GM21737 (cell line): ENCODE results near the gene NOX3.
"Not testable (repeated sequence)": the region's sequence is repeated elsewhere in the genome, so short reads cannot be mapped to it uniquely, and the experiment has no call there.

Experiments
- ATAC-seq: cut with Tn5 transposase; IDR thresholded peaks from one replicate; pipeline ENCODE4 v1.9.1; 2021; ENCODE audit warnings: mild to moderate bottlenecking, moderate library complexity; ENCODE audit not compliant: unreplicated experiment

The NOX3 gene

DNA sequence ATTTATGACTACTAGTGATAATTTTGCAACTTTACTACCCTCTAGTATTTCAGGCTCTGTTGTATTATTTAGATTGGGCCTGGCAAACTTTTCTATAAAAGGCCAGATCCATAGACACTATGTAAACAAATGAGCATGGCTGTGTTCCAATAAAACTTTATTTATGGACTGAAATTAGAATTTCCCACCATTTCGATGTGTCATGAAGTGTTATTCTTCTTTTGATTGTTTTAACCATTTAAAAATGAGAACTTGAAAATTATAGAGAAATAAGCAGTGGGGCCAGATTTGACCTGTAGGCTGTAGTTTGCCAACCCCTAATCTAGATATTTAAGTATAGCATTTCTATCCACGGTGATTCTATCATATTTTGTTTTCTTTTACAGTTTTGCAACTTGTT lies 79.8 kb downstream of the NOX3 start:
- no peak for ATAC-seq

DNA sequence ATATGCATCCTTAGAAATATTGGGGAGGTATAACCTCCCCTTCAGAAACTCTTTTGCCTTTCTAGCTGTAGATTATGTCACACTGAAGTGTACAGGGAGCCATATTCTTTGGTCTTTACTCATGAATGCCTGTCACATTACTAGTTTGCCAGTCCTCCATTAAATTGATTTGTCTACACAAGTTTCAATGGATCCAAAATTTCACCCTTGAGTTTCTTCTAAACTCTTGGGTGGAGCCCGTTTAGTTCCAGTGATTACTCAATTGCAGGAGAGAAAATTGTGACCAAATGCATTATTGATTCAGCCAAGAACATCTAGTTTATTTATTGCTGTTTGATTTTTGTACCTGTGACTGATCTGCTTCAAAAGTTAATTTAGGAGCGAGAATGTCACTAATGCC lies 81.0 kb downstream of the NOX3 start:
- no peak for ATAC-seq

DNA sequence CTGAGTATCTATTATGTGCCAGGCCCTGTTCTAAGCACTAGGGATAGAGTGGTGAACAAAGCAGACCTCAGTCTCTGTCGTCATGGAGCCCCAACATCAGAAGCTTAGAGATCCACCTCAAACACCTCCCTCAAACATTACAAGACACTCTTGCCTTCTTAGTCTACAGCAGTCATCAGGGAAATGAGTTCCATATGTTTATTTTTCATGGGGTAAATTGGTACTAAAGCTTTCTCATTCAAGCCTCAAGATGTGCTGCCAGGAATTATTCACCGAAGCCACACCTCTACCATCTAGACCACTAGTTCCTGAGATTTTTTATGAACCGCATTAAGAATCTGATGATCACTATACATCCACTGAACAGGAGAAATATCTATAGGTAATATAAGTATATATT lies 82.4 kb downstream of the NOX3 start:
- no peak for ATAC-seq

DNA sequence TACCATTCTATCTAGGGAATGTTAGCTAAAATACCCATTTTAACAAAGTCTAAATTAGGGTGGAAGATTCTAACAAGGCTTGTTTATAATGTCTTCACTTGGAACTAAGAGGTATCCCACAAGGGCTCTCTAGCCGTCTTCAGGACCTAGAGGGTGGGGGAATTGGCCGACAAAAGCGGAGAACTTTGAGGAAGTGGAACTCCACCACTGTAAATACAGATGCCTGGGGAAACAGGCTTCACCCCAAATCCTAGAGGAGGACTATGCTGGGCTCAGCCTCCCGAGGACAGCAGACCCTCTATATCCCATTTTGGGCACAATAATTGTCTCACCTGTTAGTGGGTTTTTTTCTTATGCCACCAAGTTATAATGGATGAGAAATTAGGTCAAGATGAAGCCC lies 83.4 kb downstream of the NOX3 start:
- no peak for ATAC-seq

DNA sequence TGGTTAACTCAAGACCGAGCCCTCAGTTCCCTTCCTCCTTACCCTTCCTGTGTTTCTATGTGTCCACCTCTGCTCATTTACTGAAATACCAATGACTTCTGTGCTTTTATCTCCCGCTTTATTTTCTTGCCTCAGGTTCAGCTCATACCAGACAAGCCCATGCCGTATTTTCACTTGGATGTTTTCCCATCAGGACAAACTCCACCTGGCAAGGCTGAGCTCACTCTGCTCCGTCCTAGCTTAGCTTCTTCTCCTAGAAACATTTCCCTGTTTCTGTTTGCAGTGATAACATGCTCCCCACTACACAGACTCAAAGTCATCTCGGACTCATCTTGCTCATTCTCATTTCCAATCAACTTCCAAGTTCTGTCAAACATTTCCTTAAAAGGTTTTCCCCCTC lies 84.4 kb downstream of the NOX3 start:
- no peak for ATAC-seq

DNA sequence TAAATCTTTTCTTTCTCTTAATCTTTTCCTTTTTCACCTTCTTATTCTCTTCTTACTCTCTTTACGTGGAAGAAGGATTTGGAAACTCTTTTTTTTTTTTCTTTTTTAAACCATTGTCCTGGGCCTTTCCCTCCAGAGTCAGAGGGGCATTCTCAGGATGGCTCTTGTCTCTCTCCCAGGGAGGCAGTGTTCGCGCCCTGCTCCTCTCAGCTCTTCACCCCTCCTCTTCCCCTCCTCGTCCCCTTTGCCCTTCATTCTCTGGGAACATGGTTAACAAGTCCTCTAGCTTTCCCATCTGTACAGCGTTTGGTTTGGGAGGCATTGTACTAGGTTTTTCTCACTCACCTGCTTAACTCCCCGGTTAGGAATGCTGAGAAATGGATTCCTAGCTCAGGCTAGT lies 89.3 kb downstream of the NOX3 start:
- no peak for ATAC-seq

DNA sequence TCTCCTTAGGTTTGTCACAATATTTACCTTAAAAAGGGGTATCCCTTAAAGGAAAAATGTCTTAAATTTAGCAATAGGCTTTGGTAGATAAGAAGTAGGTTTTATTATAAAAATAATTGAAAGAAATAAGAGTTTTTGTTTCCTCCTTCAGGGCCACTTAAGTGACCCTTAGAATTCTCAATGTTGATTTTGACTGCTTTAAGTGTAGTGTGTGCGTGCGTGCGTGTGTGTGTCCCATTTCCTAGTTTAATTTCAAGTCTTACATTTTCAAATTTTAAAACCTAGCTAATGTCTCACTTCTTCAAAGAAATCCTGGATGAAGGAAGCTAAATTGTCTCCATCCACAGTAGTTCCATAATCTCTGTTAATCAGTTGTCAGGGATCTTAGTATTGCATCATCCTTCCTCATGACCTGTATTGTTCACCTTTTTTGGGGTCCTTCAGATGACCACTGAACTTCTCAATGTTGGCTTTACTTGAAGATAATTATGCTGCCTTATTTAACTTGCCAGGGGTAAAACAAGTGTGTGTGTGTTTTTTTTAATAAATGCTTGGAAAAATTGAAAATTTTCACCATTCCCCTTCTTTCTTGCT lies 90.7 kb downstream of the NOX3 start:
- ATAC-seq, result no peak

DNA sequence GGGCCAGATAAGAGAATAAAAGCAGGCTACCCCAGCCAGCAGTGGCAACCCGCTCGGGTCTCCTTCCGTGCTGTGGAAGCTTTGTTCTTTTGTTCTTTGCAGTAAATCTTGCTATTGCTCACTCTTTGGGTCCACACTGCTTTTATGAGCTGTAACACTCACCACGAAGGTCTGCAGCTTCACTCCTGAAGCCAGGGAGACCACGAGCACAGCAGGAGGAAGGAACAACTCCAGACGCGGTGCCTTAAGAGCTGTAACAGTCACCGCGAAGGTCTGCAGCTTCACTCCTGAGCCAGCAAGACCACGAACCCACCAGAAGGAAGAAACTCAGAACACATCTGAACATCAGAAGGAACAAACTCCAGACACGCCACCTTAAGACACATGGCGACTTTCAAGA lies 91.6 kb downstream of the NOX3 start:
- ATAC-seq, result not testable (repeated sequence)

DNA sequence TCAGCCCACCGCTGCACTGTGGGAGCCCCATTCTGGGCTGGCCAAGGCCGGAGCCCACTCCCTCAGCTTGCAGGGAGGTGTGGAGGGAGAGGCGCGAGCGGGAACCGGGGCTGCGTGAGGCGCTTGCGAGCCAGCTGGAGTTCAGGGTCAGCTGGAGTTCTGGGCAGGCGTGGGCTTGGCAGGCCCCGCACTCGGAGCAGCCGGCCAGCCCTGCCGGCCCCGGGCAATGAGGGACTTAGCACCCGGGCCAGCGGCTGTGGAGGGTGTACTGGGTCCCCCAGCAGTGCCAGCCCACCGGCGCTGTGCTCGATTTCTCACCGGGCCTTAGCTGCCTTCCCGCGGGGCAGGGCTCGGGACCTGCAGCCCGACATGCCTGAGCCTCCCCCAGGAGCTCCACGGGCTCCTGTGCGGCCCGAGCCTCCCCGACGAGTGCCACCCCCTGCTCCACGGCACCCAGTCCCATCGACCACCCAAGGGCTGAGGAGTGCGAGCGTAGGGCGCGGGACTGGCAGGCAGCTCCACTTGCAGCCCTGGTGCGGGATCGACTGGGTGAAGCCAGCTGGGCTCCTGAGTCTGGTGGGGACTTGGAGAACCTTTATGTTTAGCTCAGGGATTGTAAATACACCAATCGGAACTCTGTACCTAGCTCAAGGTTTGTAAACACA lies 92.5 kb downstream of the NOX3 start:
- not testable (repeated sequence) for ATAC-seq

DNA sequence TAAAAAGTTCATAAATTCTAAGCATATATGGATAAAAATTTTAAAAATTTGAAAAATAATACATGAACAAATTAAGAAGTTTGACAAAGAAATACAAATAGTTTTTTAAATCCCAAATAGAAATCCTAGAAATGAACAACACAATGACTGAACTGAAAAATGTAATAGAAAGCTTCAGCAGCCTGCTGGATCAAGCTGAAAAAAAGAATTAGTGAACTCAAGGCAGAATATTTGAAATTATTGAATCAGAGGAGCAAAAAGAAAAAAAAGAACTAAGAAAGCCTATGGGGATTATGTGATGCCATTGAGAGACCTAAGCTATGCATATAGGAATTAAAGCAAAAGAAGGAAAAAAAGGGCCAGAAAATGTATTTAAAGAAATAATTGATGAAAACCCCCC lies 101.5 kb downstream of the NOX3 start:
- no peak for ATAC-seq

DNA sequence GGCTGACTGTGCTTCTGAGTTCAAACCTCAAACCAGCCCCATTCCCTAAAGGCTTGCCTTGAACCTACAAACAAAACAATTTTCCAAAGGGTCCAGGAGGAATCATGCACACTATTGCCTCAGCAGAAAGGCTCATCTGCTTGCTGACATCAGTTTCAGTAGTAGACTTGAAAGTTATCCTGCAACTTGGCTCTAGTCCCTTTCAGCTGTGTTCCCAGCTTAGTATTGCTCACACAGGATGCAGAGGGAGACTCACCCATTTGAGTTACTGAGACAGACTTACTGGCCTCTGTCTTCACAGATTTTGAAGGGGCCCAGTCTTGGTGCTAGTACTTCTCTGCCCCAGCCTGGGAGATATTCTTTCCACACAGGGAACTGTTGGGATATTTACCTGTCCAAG lies 102.8 kb downstream of the NOX3 start:
- no peak for ATAC-seq

DNA sequence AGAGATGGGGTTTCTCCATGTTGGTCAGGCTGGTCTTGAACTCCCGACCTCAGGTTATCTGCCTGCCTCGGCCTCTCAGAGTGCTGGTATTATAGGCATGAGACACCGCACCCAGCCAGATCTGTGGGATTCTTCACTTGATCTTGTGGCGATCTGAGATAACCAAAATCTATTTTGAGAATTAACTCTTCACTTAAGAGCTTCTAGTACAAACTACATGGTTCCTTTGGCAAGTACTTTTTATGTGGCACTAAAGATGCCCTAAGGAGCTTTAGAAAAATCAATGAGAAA lies 103.6 kb downstream of the NOX3 start:
- ATAC-seq, result no peak

DNA sequence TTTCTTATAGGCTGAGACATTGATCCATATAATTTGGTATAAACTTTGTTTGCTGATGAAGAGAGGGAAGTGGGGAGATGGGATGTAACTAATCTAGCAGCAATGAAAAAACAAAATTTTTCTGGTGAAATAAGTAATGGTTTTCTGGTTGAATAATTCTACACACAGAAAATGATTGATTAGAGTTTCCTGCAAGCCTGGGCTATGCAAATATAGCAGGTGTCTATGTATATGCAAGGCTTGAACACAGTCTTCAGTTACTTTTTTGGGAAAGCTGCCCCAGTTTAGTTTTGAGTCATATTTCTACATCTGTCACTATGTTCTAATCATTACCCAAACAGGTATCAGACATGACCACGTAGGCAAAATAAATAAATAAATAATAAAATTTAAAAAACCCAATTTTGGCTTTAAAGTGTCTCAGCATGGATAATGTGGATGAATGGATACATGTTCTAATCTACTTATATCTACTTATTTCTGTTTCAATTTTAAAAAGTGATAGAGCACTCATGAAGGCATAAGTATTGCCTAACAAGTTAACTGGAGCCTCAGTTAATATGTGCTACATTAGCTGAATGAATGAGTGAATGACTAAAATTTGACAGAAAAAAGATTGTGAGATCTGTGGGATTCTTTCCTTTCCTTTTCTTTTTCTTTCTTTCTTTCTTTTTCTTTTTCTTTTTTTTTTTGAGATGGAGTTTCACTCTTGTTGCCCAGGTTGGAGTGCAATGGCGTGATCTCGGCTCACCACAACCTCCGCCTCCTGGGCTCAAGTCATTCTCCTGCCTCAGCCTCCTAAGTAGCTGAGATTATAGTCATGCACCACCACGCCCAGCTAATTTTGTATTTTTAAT lies 104.1 kb downstream of the NOX3 start:
- peak; percentile 93 for ATAC-seq

DNA sequence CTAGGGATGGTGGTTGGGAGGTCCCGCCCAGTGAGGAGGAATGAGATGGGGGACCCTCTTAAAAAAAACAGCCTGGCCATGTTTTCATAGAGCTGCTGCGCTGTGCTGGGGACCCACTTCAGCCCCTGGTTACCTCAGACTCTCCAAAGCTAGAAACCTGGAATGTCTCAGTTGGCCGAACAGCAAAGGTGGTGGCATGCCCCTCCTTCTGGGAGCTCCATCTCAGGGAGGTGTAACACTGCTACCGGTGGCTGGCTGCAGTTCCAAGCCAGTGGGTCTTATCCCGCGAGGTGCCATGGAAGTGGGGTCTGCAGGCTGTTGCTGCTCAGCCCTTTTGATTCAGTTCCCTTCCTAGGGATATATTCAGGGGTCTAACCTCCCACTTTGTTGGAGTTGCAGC lies 105.7 kb downstream of the NOX3 start:
- ATAC-seq, result no peak

DNA sequence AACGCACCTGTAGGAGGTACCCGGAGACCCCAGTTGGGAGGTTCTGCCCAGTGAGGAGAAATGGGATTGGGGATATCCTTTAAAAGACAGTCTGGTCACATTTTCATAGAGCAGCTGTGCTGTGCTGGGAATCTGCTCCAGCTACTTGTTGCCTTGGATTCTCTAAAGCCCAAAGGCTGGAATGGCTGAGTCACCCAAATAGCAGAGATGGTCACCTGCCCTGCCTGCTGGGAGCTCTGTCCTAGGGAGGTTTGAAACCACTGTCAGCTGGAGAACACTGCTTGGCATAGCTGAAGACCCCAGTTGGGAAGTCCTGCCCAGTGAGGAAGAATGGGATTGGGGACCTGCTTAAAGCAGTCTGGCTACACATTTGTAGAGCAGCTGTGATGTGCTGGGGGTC lies 106.5 kb downstream of the NOX3 start:
- ATAC-seq, result no peak

DNA sequence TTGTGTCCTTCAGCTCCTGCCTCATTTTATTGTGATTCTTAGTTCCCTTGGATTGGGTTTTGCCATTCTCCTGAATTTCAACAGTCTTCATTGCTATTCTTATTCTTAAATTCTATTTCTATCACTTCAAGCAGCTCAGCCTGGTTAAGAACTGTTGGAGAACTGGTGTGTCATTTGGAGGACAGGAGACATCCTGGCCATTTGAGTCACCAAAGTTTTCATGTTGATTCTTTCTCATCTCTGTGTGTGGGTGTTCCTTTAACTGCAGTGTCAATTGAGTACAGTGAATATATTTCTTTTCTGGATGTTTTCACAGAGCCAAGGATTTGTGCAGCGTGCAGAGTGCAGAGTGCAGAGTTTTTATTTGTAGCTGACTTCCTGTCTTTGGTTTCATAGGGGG lies 107.8 kb downstream of the NOX3 start:
- no peak for ATAC-seq

DNA sequence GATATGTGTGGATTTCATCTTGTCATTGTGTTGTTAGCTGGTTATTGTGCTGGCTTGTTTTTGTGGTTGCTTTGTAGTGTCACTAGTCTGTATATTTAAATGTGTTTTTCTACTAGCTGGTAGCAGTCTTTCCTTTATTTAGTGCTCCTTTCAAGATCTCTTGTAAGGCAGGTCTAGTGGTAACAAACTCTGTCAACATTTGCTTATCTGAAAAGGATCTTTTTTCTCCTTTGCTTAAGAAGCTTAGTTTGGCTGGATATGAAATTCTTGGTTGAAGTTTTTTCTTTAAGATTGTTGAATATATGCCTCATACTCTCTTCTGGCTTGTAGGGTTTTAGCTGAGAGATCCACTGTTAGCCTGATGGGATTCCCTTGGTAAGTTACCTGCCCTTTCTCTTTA lies 108.7 kb downstream of the NOX3 start:
- no peak for ATAC-seq
